ENCODE results near the gene ACTR2.
"Not testable (repeated sequence)": the region's sequence is repeated elsewhere in the genome, so short reads cannot be mapped to it uniquely, and the experiment has no call there.

The ACTR2 gene

DNA sequence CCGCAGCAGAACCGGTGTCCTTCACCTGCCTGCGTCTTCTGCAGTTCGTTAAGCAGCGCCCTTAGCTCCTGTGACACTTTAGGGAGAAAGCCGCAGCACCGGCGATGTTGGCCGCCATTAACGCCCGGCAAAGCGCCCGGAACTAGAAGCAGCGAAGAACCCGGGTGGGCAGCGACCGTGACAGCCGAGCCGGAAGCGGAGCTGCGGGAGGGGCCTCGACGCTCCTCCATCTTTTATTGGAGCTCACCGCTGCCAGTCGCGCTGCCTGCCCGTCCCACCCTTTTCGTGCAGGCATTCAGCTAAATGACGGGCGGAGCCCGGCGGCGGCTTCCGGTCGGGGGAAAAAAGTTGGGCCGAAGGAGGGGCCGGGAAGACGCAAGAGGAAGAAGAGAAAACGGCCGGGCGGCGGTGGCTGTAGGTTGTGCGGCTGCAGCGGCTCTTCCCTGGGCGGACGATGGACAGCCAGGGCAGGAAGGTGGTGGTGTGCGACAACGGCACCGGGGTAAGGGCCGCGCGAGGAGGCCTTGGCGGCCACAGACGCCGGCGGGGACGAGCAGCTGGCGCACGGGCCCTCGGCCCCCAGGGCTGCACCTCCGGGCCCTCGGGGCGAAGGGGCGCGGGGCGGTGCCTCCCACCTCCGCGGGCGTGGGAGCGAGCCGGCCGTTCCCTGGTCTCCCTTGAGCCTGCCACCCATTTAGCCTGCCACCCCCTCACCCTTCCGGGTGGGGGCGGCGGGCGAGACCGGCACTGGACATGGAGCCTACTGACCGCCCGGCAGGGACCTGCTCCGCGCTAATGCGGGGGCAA is at the start of gene ACTR2:
TSS of gene ACTR2 (plus strand) at position 376 of the 807 bp plus-strand sequence. CDS start at position 455, 79 bp downstream.
- in situ Hi-C loops (cut with MboI; ENCODE audit: low sequenced_read_pairs), result no loop called here

DNA sequence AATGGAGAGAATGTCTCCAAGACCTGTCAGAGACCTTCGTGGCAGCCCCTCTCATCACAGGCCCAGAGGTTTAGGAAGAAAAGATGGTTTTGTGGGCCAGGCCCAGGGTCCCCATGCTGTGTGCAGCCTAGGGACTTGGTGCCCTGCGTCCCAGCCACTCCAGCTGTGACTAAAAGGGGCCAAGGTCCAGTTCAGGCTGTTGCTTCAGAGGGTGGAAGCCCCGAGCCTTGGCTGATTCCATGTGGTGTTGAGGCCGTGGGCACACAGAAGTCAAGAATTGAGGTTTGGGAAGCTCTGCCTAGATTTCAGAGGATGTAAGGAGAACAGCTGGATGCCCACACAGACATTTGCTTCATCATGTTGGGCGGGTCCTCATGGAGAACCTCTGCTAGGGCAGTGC is 45.1 kb upstream of the ACTR2 start:
- in situ Hi-C loops (cut with MboI; ENCODE audit: low sequenced_read_pairs), result no loop called here

DNA sequence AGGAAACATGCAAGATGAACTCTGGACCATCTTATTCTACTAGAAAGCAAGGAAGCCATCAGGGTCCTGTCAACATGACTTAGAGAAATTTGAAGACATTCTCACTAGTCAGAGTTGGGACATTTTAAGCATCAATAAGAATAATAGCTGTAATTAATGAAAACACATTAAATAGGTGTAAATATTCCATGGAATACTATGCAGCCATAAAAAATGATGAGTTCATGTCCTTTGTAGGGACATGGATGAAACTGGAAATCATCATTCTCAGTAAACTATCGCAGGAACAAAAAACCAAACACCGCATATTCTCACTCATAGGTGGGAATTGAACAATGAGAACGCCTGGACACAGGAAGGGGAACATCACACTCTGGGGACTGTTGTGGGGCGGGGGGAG is 44.2 kb upstream of the ACTR2 start:
- in situ Hi-C loops (cut with MboI; ENCODE audit: low sequenced_read_pairs), result not testable (repeated sequence)

DNA sequence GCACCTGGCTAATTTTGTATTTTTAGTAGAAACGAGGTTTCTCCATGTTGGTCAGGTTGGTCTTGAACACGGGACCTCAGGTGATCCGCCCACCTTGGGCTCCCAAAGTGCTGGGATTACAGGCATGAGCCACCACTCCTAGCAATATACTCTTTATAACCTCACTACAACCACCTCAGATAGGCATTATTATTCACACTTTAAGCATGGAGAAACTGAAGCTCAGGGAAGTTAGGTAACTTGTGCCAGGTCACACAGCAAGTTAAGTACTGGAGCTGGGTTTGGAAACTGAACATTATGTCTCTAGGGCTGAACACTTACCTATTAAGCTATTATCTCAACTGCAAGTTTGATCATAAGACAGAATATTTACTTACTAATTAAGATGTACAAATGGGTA is 42.6 kb upstream of the ACTR2 start:
- in situ Hi-C loops (cut with MboI; ENCODE audit: low sequenced_read_pairs), result no loop called here

DNA sequence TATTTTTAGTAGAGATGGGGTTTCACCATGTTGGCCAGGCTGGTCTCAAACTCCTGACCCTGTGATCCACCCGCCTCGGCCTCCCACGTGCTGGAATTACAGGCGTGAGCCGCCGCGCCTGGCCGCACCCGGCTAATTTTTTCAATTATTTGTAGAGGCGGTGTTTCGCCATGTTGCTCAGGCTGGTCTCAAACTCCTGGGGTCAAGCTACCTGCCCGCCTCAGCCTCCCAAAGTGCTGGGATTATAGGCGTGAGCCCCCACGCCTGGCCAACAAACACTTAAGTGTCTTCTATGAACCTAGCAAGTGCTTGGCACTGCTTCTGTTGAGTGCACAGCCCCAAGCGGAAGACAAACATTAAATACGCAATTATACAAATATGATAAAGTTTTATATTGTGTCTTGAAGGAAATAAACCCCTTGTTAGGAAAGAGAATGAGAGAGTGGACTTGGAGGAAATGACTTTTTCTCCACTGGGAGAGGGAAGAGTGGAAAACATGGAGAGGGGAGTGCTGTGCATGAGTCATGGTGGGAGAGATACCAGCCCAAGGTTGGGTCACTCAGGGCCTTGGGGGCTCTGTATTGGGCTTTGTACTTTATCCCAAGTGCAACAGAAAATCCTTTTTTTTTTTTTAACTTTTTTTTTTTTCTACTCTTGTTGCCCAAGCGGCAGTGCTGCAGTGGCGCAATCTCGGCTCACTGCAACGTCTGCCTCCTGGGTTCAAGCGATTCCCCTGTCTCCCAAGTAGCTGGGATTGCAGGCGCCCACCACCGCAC is 41.4 kb upstream of the ACTR2 start:
- in situ Hi-C loops (cut with MboI; ENCODE audit: low sequenced_read_pairs), result no loop called here

DNA sequence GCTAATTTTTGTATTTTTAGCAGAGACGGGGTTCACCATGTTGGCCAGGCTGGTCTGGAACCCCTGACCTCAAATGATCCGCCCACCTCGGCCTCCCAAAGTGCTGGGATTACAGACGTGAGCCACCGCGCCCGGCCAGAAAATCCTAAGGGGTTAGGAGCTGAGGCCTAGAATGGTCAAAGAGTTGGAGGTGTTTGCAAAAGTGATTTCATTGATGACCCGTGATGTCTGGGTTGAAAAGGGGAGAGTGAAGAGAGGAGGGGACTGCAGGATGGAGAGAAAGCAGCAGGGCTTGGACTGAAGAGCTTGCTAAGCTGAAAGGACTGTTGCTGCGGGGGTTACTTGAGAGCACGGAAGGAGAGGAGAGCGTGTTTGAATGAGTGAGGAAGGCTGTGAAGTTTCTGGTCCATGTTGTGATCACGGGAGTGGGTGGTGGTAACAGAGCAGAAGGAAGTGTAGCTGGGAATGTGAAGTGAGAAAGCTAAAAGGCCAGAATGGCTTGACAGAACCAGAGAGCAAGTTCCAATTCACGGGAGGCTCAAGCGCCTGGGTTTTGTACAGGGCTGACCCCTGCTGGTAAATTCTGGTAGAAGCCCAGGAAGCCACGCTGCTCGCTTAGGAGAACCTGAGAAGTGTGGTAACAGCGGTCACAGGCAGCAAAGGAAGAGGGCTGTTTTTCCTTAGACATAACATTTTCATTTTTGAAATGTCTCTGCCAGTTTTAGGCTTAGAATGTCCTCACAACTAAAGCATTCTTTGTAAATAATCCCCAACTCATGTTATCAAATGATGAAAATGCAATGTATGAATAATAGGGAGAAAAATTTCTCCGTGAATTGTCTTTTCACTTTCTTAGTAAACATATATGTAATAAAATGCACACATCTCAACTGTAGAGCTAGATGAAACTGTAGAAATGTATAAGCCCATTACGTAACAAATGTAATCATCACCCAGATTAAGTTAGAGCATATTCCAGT is 40.5 kb upstream of the ACTR2 start:
- in situ Hi-C loops (cut with MboI; ENCODE audit: low sequenced_read_pairs), result no loop called here

DNA sequence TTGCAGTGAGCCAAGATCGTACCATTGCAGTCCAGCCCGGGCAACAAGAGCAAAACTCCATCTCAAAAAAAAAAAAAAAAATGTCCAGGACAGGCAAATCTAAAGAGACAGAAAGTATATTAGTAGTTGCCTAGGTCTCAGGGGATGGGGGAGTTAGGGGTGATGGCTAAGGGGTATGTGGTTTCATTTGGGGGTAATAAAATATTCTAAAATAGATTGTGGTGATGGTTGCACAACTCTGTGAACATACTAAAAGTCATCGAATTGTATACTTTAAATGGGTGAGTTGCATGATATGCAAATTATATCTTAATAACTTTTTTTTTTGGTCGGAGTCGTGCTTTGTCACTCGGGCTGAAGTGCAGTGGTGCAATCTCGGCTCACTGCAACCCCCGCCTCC is 34.2 kb upstream of the ACTR2 start:
- in situ Hi-C loops (cut with MboI; ENCODE audit: low sequenced_read_pairs), result no loop called here

DNA sequence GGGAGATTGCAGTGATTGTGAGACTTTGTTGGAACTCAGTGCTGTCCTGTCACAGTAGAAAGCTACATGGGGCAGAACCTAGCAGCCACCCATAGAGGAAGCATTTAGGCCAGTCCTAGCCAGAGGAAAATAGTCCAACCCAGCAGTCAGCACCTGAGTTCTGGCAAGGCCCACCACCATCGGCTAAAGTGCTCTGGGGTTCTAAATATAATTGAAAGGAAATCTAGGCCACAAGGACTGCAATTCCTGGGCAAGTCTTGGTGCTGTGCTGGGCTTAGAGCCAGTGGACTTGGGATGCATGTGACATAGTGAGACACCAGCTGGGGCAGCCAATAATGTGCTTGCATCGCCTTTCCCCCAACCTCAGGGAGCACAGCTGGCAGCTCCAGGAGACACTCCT is 28.9 kb upstream of the ACTR2 start:
- in situ Hi-C loops (cut with MboI; ENCODE audit: low sequenced_read_pairs), result no loop called here

DNA sequence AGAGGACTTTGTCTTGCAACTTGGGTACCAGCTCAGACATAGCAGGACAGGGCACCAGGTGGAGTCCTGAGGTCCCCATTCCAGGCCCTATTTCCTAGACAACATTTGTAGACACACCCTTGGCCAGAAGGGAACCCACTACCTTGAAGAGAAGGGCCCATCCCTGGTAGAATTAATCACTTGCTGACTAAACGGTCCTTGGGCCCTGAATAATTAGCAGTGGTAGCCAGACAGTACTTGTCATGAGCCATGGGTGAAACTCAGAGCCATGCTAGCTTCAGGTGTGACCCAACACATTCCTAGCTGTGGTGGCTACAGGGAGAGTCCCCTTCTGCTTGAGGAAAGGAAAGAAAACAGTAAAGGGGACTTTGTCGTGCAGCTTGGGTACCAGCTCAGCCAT is 28.5 kb upstream of the ACTR2 start:
- in situ Hi-C loops (cut with MboI; ENCODE audit: low sequenced_read_pairs), result no loop called here

DNA sequence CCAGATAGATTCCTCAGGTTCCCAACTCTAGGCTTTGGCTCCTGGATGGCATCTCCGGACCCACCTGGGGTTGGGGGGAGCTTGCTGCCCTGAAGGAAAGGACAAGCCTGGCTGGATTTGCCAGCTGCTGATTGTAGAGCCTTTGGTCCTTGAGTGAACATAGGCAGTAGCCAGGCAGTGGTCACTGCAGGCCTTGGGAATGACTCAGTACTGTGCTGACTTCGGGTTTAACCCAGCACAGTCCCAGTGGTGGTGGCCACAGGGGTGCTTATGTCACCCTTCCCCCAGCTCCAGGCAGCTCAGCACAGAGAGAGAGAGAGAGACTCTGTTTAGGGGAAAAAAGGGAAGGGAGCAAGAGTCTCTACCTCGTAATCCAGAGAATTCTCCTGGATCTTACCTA is 27.7 kb upstream of the ACTR2 start:
- in situ Hi-C loops (cut with MboI; ENCODE audit: low sequenced_read_pairs), result no loop called here

DNA sequence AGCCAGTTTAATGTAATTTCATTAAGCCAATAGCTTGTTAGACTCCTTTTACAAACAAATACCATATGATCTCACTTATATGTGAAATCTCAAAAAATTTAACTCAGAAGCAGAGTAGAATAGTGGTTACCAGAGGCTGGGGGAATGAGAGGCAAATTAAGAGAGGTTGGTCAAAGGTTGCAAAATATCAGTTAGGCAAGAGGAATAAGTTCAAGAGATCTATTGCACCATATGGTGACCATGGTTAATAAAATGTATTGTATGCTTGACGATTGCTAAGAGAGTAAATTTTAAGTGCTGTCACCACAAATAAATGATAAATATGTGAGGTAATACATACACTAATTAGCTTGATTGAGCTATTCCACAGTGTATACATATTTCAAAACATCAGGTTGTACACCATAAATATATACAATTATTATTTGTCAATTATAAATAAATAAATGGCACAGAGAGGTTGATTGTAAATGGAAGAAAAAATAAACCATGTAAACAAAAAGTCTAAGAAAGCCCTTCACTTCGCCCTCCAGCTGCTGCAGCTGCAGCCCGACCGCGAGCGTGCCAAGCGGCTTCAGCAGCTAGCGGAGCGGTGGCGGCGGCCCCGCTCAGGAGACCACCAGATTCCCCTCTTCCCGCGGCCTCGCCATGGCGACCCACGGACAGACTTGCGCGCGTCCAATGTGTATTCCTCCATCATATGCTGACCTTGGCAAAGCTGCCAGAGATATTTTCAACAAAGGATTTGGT is 23.0 kb upstream of the ACTR2 start:
- in situ Hi-C loops (cut with MboI; ENCODE audit: low sequenced_read_pairs), result no loop called here

DNA sequence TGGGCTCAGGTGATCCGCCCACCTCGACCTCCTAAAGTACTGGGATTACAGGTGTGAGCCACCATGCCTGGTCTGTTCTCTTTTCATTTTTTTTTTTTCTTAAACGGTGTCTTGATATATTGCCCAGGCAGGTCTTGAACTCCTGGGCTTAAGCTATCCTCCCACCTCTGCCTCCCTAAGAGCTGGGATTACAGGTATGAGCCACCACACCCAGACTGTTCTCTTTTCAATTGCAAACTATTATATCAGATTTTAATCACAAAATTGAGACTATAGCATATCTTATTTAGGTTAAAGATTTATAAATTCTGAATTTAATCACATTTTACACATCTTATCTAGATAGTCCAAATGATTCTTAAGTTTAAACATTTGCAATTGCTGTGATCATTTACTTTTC is 15.5 kb upstream of the ACTR2 start:
- in situ Hi-C loops (cut with MboI; ENCODE audit: low sequenced_read_pairs), result no loop called here

DNA sequence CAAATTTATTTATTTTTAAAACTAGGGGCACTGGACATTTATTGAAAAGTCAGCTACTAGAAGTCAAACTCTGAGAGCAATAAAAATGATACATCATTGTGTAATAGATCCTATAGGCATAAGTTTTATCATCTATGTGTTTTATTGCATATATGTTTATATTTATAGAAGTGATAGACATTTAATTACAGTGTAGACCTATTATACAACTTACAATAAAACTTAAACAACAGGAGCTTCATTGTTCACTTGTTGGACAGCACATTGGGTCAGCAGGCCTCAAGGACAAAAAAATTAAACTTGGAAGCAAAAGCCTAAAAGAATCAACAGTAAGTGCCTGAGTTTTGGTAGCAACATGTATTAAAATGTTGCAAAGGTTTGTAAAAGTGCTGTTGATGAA is 15.0 kb upstream of the ACTR2 start:
- in situ Hi-C loops (cut with MboI; ENCODE audit: low sequenced_read_pairs), result no loop called here

DNA sequence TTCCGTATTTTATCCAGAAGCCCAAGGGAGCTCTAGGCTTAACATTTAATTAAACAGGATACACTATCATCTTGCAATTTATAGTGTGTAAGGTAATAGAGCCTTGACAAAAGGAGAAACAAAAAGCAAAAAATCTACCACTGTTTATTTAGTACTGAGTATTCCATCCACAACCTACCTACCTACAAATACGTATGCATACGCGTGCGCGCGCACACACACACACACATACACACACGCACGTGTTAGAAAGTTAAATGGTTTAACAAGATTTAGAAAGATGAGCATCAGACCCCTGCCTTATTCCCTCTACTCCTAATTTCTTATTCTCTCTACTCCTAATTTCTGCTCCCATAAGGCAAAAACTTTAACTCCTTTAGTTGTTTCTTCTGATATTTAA is 14.6 kb upstream of the ACTR2 start:
- in situ Hi-C loops (cut with MboI; ENCODE audit: low sequenced_read_pairs), result no loop called here

DNA sequence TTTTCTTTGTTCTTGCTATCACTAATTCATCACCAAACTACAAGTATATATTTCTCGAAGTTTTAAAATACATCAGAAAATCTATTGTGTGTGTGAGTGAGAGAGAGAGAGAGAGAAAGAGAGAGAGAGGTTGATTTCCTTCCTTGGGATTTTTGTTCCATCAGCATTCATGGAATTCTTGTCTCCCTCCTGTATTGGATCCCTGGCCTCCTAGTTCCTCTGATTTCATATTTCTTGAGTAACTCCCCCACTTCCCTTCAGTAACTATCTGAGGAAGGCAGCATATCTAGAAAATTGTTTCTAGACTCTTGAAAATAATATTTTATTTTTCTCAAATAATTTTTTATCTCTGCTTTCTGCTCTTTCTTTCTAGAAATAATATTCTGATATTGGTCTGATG is 13.3 kb upstream of the ACTR2 start:
- in situ Hi-C loops (cut with MboI; ENCODE audit: low sequenced_read_pairs), result no loop called here

DNA sequence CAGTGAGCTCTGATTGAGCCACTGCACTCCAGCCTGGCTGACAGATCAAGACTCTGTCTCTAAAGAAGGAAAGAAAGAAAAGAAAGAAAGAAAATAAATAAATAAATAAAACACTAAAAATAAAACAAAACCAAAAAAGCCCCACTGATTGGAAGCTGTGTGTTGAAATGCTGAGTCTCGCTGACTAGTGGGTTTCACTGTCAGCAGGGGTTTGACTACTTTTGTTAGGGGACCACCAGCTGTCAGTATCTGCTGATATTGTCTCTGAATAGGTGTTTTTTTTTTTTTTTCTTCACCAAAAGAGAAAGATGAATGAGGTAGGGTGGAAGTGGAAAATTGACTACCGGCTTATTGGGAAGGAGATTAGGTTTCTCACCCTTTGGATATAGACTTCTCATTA is 12.8 kb upstream of the ACTR2 start:
- in situ Hi-C loops (cut with MboI; ENCODE audit: low sequenced_read_pairs), result no loop called here

DNA sequence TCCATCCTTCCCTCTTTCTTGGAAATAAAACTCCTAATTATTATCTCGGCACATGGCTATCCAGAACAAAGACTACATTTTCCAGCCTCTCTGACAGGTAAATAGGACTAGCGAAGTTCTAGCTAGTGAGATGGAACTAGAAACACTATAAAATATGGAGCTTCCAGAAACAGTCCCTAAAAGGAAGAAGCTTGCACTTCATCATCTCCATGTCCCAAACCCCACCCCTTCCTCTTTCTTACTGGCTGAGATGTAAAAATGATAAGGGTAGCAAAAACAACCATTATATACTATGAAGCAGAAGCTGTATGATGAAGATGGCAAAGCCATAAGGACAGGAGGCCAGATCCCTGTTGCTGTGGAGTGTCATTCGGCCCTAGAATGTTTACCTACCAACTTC is 11.7 kb upstream of the ACTR2 start:
- in situ Hi-C loops (cut with MboI; ENCODE audit: low sequenced_read_pairs), result no loop called here

DNA sequence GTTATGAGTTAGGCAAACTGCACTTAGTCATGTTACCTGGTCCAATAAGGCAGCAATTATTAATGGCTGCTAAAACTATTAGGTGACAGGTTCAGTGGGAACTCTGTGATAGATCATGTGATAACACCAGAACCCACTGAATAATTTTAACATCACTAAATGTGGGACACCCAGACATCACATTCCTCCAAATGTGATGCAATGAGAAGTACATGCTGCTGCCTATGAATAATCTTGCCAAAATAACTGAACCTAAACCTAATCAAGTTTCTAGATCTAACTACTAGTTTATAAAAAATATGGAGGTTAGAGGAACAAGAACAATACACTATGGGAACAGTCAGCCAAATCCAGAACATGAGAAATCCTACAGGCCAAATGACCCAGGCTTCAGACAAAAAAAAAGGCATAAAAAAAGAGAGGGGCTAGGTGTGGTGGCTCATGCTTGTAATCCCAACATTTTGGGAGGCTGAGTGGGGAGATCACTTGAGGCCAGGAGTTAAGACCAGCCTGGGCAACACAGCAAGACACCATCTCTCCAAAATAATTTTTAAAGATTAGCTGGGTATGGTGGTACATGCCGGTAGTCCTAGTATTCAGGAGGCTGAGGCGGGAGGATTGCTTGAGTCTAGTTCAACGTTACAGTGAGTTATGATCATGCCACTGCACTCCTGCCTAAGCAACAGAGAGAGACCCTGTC is 7.0 kb upstream of the ACTR2 start:
- in situ Hi-C loops (cut with MboI; ENCODE audit: low sequenced_read_pairs), result no loop called here

DNA sequence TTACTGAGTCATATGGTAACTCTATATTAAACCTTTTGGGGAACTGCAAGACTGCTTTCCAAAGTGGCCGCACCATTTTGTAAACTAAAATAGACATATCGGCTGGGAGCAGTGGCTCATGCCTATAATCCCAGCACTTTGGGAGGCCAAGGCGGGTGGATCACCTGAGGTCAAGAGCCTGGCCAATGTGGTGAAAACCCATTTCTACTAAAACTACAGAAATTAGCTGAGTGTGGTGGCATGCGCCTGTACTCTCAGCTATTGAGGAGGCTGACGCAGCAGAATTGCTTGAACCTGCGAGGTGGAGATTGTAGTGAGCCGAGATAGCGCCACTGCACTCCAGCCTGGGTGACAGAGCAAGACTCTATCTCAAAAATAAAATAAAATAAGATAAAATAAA is 6.4 kb upstream of the ACTR2 start:
- in situ Hi-C loops (cut with MboI; ENCODE audit: low sequenced_read_pairs), result not testable (repeated sequence)

DNA sequence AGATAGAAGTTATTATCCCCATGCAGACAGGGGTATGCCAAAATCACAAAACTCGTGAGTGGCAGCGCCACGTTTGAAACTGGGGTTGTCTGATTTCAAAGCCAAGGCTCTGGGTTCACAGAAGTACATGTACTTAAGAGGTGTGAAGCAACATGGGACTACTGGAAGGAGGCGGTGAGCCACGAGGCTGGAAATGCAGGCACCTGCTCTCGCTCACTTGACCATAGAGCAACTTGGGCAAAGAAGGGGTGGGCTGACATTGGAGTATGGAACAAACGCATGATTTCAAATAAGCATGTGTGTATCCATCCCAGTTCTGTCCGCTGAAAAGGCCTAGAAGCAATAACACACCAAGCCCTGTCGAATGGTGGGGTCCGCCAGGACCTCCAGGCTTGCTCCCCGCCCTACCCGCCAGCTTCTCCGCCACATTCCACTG is 593 bp upstream of the ACTR2 start:
- in situ Hi-C loops (cut with MboI; ENCODE audit: low sequenced_read_pairs), result no loop called here

All from HL-60/S4 (cell line).